Subcutaneous abdominal adipose tissue (tissue), 5 donors: ENCODE measurements around the gene CAMK2B.

Source experiments
- H3K27ac ChIP-seq: one replicate; pipeline ENCODE4 v1.7.0; 2013; ENCODE audit warnings: low read depth, mild to moderate bottlenecking, inconsistent platforms, low read length, moderate library complexity
- H3K27me3 ChIP-seq, 5 donors: one replicate each; pipeline ENCODE4 v1.7.0; 2013; ENCODE audit warnings: low read length in 5 of 5, inconsistent platforms in 1 of 5; ENCODE audit not compliant: control insufficient read depth in 5 of 5, insufficient read depth in 4 of 5
- H3K36me3 ChIP-seq, 5 donors: one replicate each; pipeline ENCODE4 v1.7.0; 2013; ENCODE audit warnings: low read length in 5 of 5; ENCODE audit not compliant: control insufficient read depth in 5 of 5, insufficient read depth in 5 of 5
- H3K4me1 ChIP-seq, 5 donors: one replicate each; pipeline ENCODE4 v1.7.0; 2013; ENCODE audit warnings: low read length in 5 of 5, mild to moderate bottlenecking in 3 of 5, moderate library complexity in 1 of 5; ENCODE audit not compliant: control insufficient read depth in 5 of 5, insufficient read depth in 5 of 5
- H3K4me3 ChIP-seq, 5 donors: one replicate each; pipeline ENCODE4 v1.7.0; 2013; ENCODE audit warnings: low read length in 5 of 5, low read depth in 1 of 5
- H3K9ac ChIP-seq, 5 donors: one replicate each; pipeline ENCODE4 v1.7.0; 2013; ENCODE audit warnings: low read length in 5 of 5, mild to moderate bottlenecking in 4 of 5, moderate library complexity in 3 of 5
- H3K9me3 ChIP-seq, 5 donors: one replicate each; pipeline ENCODE4 v1.7.0; 2013; ENCODE audit warnings: low read length in 5 of 5; ENCODE audit not compliant: control insufficient read depth in 5 of 5
- donor health status: healthy.
- donor health status: healthy.
- donor health status: healthy.
- donor health status: healthy.
- donor health status: healthy.

The CAMK2B gene

GRCh38 chr7:44269417-44269816 lies 56.0 kb downstream of the CAMK2B start:
- Histone ChIP-seq H3K4me3 (no peak overlapping the region), H3K9ac (no peak overlapping the region), H3K4me1 (no peaks in the 10 kb centered on the region), H3K27me3 (peaks cover 7 to 18% (median 11%) of the 10 kb centered on the region in 5 donors), H3K9me3 (no peaks in the 10 kb centered on the region), H3K27ac (no peak overlapping the region), H3K36me3 (no peaks in the 10 kb centered on the region)

GRCh38 chr7:44268671-44269070 lies 56.7 kb downstream of the CAMK2B start:
- H3K9ac ChIP-seq: no peak overlapping the region
- no peak overlapping the region for H3K27ac ChIP-seq
- no peaks in the 10 kb centered on the region for H3K36me3 ChIP-seq
- no peaks in the 10 kb centered on the region for H3K9me3 ChIP-seq
- no peak overlapping the region for H3K4me3 ChIP-seq
- peaks cover 7 to 26% (median 19%) of the 10 kb centered on the region in 5 donors for H3K27me3 ChIP-seq
- no peaks in the 10 kb centered on the region for H3K4me1 ChIP-seq

GRCh38 chr7:44267719-44268421 lies 57.5 kb downstream of the CAMK2B start:
- Histone ChIP-seq H3K4me3 (no peak overlapping the region), H3K27me3 (peaks cover 11 to 33% (median 22%) of the 10 kb centered on the region in 5 donors), H3K4me1 (no peaks in the 10 kb centered on the region), H3K27ac (no peak overlapping the region), H3K36me3 (no peaks in the 10 kb centered on the region), H3K9me3 (no peaks in the 10 kb centered on the region), H3K9ac (no peak overlapping the region)

- no peak overlapping the region for H3K4me3 ChIP-seq
- no peaks in the 10 kb centered on the region for H3K36me3 ChIP-seq
- H3K4me1 ChIP-seq: no peaks in the 10 kb centered on the region
- H3K9me3 ChIP-seq: no peaks in the 10 kb centered on the region
- peaks cover 11 to 33% (median 25%) of the 10 kb centered on the region in 5 donors for H3K27me3 ChIP-seq
- no peak overlapping the region for H3K9ac ChIP-seq
- no peak overlapping the region for H3K27ac ChIP-seq
Observed at GRCh38 chr7:44267178-44267577, 58.2 kb downstream of the CAMK2B start.

- no peak overlapping the region for H3K4me3 ChIP-seq
- H3K4me1 ChIP-seq: no peaks in the 10 kb centered on the region
- no peaks in the 10 kb centered on the region for H3K9me3 ChIP-seq
- peaks cover 11 to 33% (median 25%) of the 10 kb centered on the region in 5 donors for H3K27me3 ChIP-seq
- H3K27ac ChIP-seq: no peak overlapping the region
- no peaks in the 10 kb centered on the region for H3K36me3 ChIP-seq
- H3K9ac ChIP-seq: no peak overlapping the region
Observed at GRCh38 chr7:44266526-44266925, 58.9 kb downstream of the CAMK2B start.

- H3K9me3 ChIP-seq: no peaks in the 10 kb centered on the region
- H3K9ac ChIP-seq: no peak overlapping the region
- no peak overlapping the region for H3K27ac ChIP-seq
- H3K36me3 ChIP-seq: no peaks in the 10 kb centered on the region
- H3K27me3 ChIP-seq: peaks cover 11 to 33% (median 25%) of the 10 kb centered on the region in 5 donors
- no peak overlapping the region for H3K4me3 ChIP-seq
- H3K4me1 ChIP-seq: no peaks in the 10 kb centered on the region
Observed at GRCh38 chr7:44265728-44266127, 59.7 kb downstream of the CAMK2B start.

- no peaks in the 10 kb centered on the region for H3K9me3 ChIP-seq
- no peak overlapping the region for H3K9ac ChIP-seq
- H3K36me3 ChIP-seq: no peaks in the 10 kb centered on the region
- H3K27ac ChIP-seq: no peak overlapping the region
- no peak overlapping the region for H3K4me3 ChIP-seq
- H3K27me3 ChIP-seq: peaks cover 9 to 33% (median 25%) of the 10 kb centered on the region in 5 donors
- peaks cover 1 to 7% (median 5%) of the 10 kb centered on the region in 5 donors for H3K4me1 ChIP-seq
Observed at GRCh38 chr7:44264221-44264931, 61.0 kb downstream of the CAMK2B start.

- Histone ChIP-seq H3K9me3 (no peaks in the 10 kb centered on the region), H3K4me1 (peaks cover 4 to 16% (median 13%) of the 10 kb centered on the region in 5 donors), H3K27ac (no peak overlapping the region), H3K36me3 (no peaks in the 10 kb centered on the region), H3K4me3 (no peak overlapping the region), H3K9ac (no peak overlapping the region), H3K27me3 (peaks cover 9 to 29% (median 21%) of the 10 kb centered on the region in 5 donors)
Observed at GRCh38 chr7:44263326-44264082, 61.9 kb downstream of the CAMK2B start.

GRCh38 chr7:44262031-44262430 lies 63.4 kb downstream of the CAMK2B start:
- Histone ChIP-seq H3K27me3 (peaks cover 9 to 31% (median 19%) of the 10 kb centered on the region in 5 donors), H3K36me3 (no peaks in the 10 kb centered on the region), H3K4me1 (peaks cover 9 to 31% (median 26%) of the 10 kb centered on the region in 5 donors), H3K9me3 (no peaks in the 10 kb centered on the region), H3K4me3 (no peak overlapping the region), H3K27ac (no peak overlapping the region), H3K9ac (no peak overlapping the region)

GRCh38 chr7:44261240-44261639 lies 64.2 kb downstream of the CAMK2B start:
- H3K27ac ChIP-seq: no peak overlapping the region
- H3K36me3 ChIP-seq: no peaks in the 10 kb centered on the region
- no peak overlapping the region for H3K9ac ChIP-seq
- peaks cover 9 to 31% (median 26%) of the 10 kb centered on the region in 5 donors for H3K4me1 ChIP-seq
- H3K4me3 ChIP-seq: no peak overlapping the region
- peaks cover 9 to 24% (median 18%) of the 10 kb centered on the region in 5 donors for H3K27me3 ChIP-seq
- no peaks in the 10 kb centered on the region for H3K9me3 ChIP-seq
